GM12891 (cell line): Measurements from ENCODE around the gene CTRB1.
"Not testable (repeated sequence)": the region's sequence is repeated elsewhere in the genome, so short reads cannot be mapped to it uniquely, and the experiment has no call there.

ENCODE experiments used
- POLR2A ChIP-seq: IDR thresholded peaks from 2 replicates; pipeline ENCODE4 v1.6.1; 2011; ENCODE audit warnings: low read depth, low read length, control low read depth
- SPI1 ChIP-seq: IDR thresholded peaks from 2 replicates; pipeline ENCODE4 v1.6.1; 2011; ENCODE audit warnings: low read depth, low read length, control low read depth

GRCh38 chr16:75242436-75243078 lies 23.8 kb downstream of the CTRB1 start:
- TF ChIP-seq POLR2A, SPI1: not testable (repeated sequence)
